K562 (cell line): ENCODE data around the gene PTPRU. TPM values are rescaled to one million over a fixed set of nuclear protein-coding genes. Genes with fewer than 3 reads are reported as not detected.

Source experiments
- ATAC-seq: fragments of 200-7000 bp; cut with Tn5 transposase; 3 replicates; pipeline ENCODE4 v1.9.1; 2020; ENCODE audit warnings: moderate library complexity
- BruUV-seq: library from RNA; stranded (reverse); fragments of 400-500 nt; replicated peaks from 2 replicates; lab custom pipeline; 2021; lab: Mats Ljungman, UMichigan
- CTCF ChIA-PET: fragments of 300-600 bp; formaldehyde crosslinking; extraction: SDS; loops from one replicate; lab custom pipeline; 2021; ENCODE audit warnings: low intra/inter-chr PET ratio; lab: Yijun Ruan, JAX
- POLR2A ChIA-PET: fragments of 300-600, 350-650 bp; sonication (Branson Sonifier 250); formaldehyde crosslinking; extraction: SDS; loops from one replicate; lab custom pipeline; 2021; ENCODE audit warnings: antibody characterized with exemption, inconsistent platforms; lab: Yijun Ruan, JAX
- DNase-seq, 4 experiments: peaks; one replicate each; pipeline versions ENCODE4 v3.0.0 to v3.0.0-alpha.2; 2011 to 2018; ENCODE audit warnings: low spot score in 3 of 4, mixed read lengths in 3 of 4; ENCODE audit errors: extremely low read depth in 1 of 4
- FAIRE-seq: peaks from 2 replicates; lab custom pipeline; 2011; peaks lifted over from hg19 to GRCh38; lab: Jason Lieb, UNC
- H2AFZ ChIP-seq: 2 replicates; pipeline ENCODE4 v1.6.0; 2011; ENCODE audit warnings: low read depth, low read length, control low read depth, inconsistent platforms
- H3K27ac ChIP-seq: fragments of 200-600 bp; 3 replicates; pipeline ENCODE4 v1.8.0; 2011; ENCODE audit warnings: low read depth, mild to moderate bottlenecking, control low read depth, inconsistent platforms, low read length, moderate library complexity, mixed read lengths; ENCODE audit errors: extremely low read depth
- H3K27me3 ChIP-seq, 2 experiments: fragments of 300-600 bp in 1 of 2; 2 replicates in 1 of 2; 3 replicates in 1 of 2; pipeline versions ENCODE4 v1.6.0 to v1.8.0; 2011; ENCODE audit warnings: inconsistent platforms in 2 of 2, low read length in 2 of 2, mild to moderate bottlenecking in 1 of 2, mixed read lengths in 1 of 2, moderate library complexity in 1 of 2; ENCODE audit not compliant: control insufficient read depth in 2 of 2, insufficient read depth in 2 of 2
- H3K36me3 ChIP-seq: fragments of 300-600 bp; 3 replicates; pipeline ENCODE4 v1.8.0; 2011; ENCODE audit warnings: mild to moderate bottlenecking, low read length, inconsistent platforms; ENCODE audit not compliant: control insufficient read depth, insufficient read depth
- H3K4me1 ChIP-seq, 2 experiments: fragments of 200-600 bp in 1 of 2; replicated peaks in 1 of 2; 2 replicates in 1 of 2; 3 replicates in 1 of 2; pipeline versions ENCODE4 v1.5.1 to v1.8.0; 2011; ENCODE audit warnings: inconsistent platforms in 2 of 2, low read length in 2 of 2, mild to moderate bottlenecking in 1 of 2, mixed read lengths in 1 of 2, moderate library complexity in 1 of 2; ENCODE audit not compliant: control insufficient read depth in 2 of 2, insufficient read depth in 2 of 2
- H3K4me2 ChIP-seq: 2 replicates; pipeline ENCODE4 v1.6.1; 2011; ENCODE audit warnings: low read length, control low read depth, inconsistent platforms, mixed read lengths; ENCODE audit not compliant: insufficient read depth
- H3K4me3 ChIP-seq: fragments of 200-600 bp; sonication (generic), shearing (Covaris generic); 2 replicates; pipeline ENCODE4 v1.5.1; 2016; ENCODE audit warnings: control low read depth, inconsistent platforms
- H3K79me2 ChIP-seq: fragments of 200-600 bp; 3 replicates; pipeline ENCODE4 v1.8.0; 2011; ENCODE audit warnings: low read length, inconsistent platforms; ENCODE audit not compliant: control insufficient read depth, insufficient read depth
- H3K9ac ChIP-seq, 2 experiments: 2 replicates each; pipeline versions ENCODE4 v1.6.0 to v1.6.1; 2011; ENCODE audit warnings: low read depth in 2 of 2, low read length in 2 of 2, control low read depth in 1 of 2, inconsistent platforms in 1 of 2, mild to moderate bottlenecking in 1 of 2, mixed read lengths in 1 of 2; ENCODE audit not compliant: insufficient read depth in 1 of 2
- H3K9me1 ChIP-seq: one replicate; pipeline ENCODE4 v1.6.0; 2011; ENCODE audit warnings: inconsistent platforms, mild to moderate bottlenecking, low read length, moderate library complexity; ENCODE audit not compliant: control insufficient read depth, insufficient read depth
- H3K9me3 ChIP-seq: replicated peaks from 2 replicates; pipeline ENCODE4 v1.5.1; 2011; ENCODE audit warnings: low read depth, low read length, inconsistent platforms; ENCODE audit not compliant: control insufficient read depth, insufficient read depth
- H4K20me1 ChIP-seq: replicated peaks from 2 replicates; pipeline ENCODE4 v1.6.1; 2011; ENCODE audit warnings: low read length, inconsistent platforms, mixed read lengths; ENCODE audit not compliant: control insufficient read depth, insufficient read depth
- DACH1 ChIP-seq: fragments of 450-650 bp; IDR thresholded peaks from 2 replicates; pipeline ENCODE4 v1.6.1; 2018; ENCODE audit not compliant: partially characterized antibody
- E2F6 ChIP-seq, 2 experiments: IDR thresholded peaks; 2 replicates each; pipeline ENCODE4 v1.6.1; 2011; ENCODE audit warnings: borderline replicate concordance in 1 of 2, control low read depth in 1 of 2, low read depth in 1 of 2, low read length in 1 of 2, mild to moderate bottlenecking in 1 of 2, mixed read lengths in 1 of 2, moderate library complexity in 1 of 2; ENCODE audit not compliant: insufficient read depth in 1 of 2, insufficient read length in 1 of 2, poor library complexity in 1 of 2, severe bottlenecking in 1 of 2; ENCODE audit errors: extremely low read depth in 1 of 2
- FIP1L1 ChIP-seq: fragments of 200-400 bp; formaldehyde crosslinking; IDR thresholded peaks from 2 replicates; pipeline ENCODE4 v1.6.1; 2018; ENCODE audit warnings: mild to moderate bottlenecking, low read depth, low read length; ENCODE audit not compliant: poor library complexity, severe bottlenecking
- HIVEP1 ChIP-seq: fragments of 250-450 bp; sonication (Bioruptor Pico); IDR thresholded peaks from 2 replicates; pipeline ENCODE4 v1.4.0; 2020; ENCODE audit warnings: mild to moderate bottlenecking
- POLR2G ChIP-seq: fragments of 200-400 bp; formaldehyde crosslinking; IDR thresholded peaks from 2 replicates; pipeline ENCODE4 v1.6.1; 2017; ENCODE audit warnings: low read depth, mild to moderate bottlenecking, antibody characterized with exemption, low read length, moderate library complexity
- TSHZ1 ChIP-seq: fragments of 250-450 bp; sonication (Bioruptor Pico); IDR thresholded peaks from 2 replicates; pipeline ENCODE4 v1.4.0; 2020; ENCODE audit warnings: mild to moderate bottlenecking, moderate library complexity
- ZNF174 ChIP-seq: fragments of 250-450 bp; sonication (Bioruptor Pico); IDR thresholded peaks from 2 replicates; pipeline ENCODE4 v1.4.0; 2020; ENCODE audit warnings: mild to moderate bottlenecking
- WGBS: fragments of 100-300 bp; shearing (Covaris generic); methylation state at CpG from one replicate; pipeline ENCODE4 v1.1.6; 2016; ENCODE audit warnings: low coverage, mixed read lengths; ENCODE audit not compliant: insufficient coverage; ENCODE audit errors: missing lambda C conversion rate; 5-methylcytosine and 5-hydroxymethylcytosine counted together
- in situ Hi-C: fragments of 300-500 bp; cut with MboI; formaldehyde crosslinking; loops from 4 replicates; pipeline ENCODE4 v1.15.0; 2018; ENCODE audit warnings: inconsistent platforms, mixed read lengths
- intact Hi-C: fragments of 100-400 bp; cut with micrococcal nuclease; formaldehyde crosslinking; loops from 2 replicates; pipeline ENCODE4 v1.14.2; 2022
- polyA plus RNA-seq, 8 experiments: library from polyadenylated mRNA; depleted of rRNA in 4 of 8; stranded (reverse) in 5 of 8; unstranded in 3 of 8; fragments of >200 nt; fragmentation: Nextera tagmentation in 2 of 8; fragmentation: Illumina TruSeq in 1 of 8; extraction: Ambion mirVana in 2 of 8; extraction: Trizol in 1 of 8; gene quantifications; 2 replicates each; pipeline versions ENCODE4 v1.2.1 to v1.2.3, GENCODE V29; 2011 to 2014; ENCODE audit warnings: inconsistent platforms in 1 of 8, missing spikeins in 1 of 8
- total RNA-seq, 7 experiments: library from RNA; depleted of rRNA in 6 of 7; stranded (reverse); fragments of >200 nt in 6 of 7; fragmentation: Illumina TruSeq in 2 of 7; extraction: Trizol in 2 of 7; gene quantifications; 2 replicates each; pipeline versions ENCODE4 v1.2.1 to v1.2.3, GENCODE V29; 2011 to 2021; ENCODE audit warnings: low replicate concordance in 1 of 7

Gene PTPRU
- total and polyA plus RNA-seq, 9 of the 15 experiments (the other 6 are each of a cell fraction or from before 2014, with no cell fraction given) = 0.01 to 2.9 (median 1.0) TPM

- TF ChIP-seq E2F6 (IDR thresholded peaks at IDR 0.05; ENCODE audit: borderline replicate concordance in 1 of 2, extremely low read depth in 1 of 2, insufficient read depth in 1 of 2, insufficient read length in 1 of 2, low read depth in 1 of 2, low read length in 1 of 2, poor library complexity in 1 of 2, severe bottlenecking in 1 of 2) = peak in 1 of 2 experiments; percentile 76
Observed at GRCh38 chr1:29258976-29259801, 22.9 kb downstream of the PTPRU start (continued).

- no peak for FAIRE-seq
- BruUV-seq = no TSS peak
- peak overlapping the region; percentile 69 for H3K4me2 ChIP-seq
- peak; percentile 84 to 99 (median 98) for DNase-seq
- ChIA-PET CTCF (no interaction called here), POLR2A (interaction anchor here (0.5 to 1.2 kb wide), 5 partner anchors 9 to 298 kb away, joined by 3 to 4 read pairs (median 4); no protein-coding TSS in a partner anchor)
- no peaks in the 10 kb centered on the region for H3K9me3 ChIP-seq
- no peaks in the 10 kb centered on the region for H3K79me2 ChIP-seq
- H3K27ac ChIP-seq = no peak overlapping the region
- 2% methylated on average over 49 of the region's 56 CpGs for WGBS
- peaks cover 8% of the 10 kb centered on the region; the same call in 1 of the 2 replicates for H4K20me1 ChIP-seq
- no peaks in the 10 kb centered on the region for H3K36me3 ChIP-seq
- H3K9ac ChIP-seq = peak overlapping the region in 1 of 2 experiments; percentile 83; a peak in 2 of 4 replicates
- H3K4me1 ChIP-seq = peaks cover 23 to 34% of the 10 kb centered on the region in 2 experiments
- H2AFZ ChIP-seq = peak overlapping the region; percentile 88
- in situ Hi-C loops = no loop called here
- H3K4me3 ChIP-seq = peak overlapping the region; percentile 39
- H3K9me1 ChIP-seq = no peaks in the 10 kb centered on the region
- intact Hi-C loops = no loop called here
- peaks cover 0 to 12% of the 10 kb centered on the region in 2 experiments; a peak in 3 of 5 replicates for H3K27me3 ChIP-seq
- peak; percentile 94 for ATAC-seq
- TF ChIP-seq FIP1L1 (peak; percentile 64), TSHZ1 (CRISPR knock-in tag) (no peak), DACH1 (peak; percentile 49), HIVEP1 (CRISPR knock-in tag) (no peak), POLR2G (no peak), ZNF174 (no peak)
Observed at GRCh38 chr1:29259802-29260441, 23.6 kb downstream of the PTPRU start.
